DOHH2 (cell line): ENCODE measurements around the gene CCDC83.

Experiments used
- EZH2phosphoT487 ChIP-seq: fragments of 200-600 bp; sonication (generic); IDR thresholded peaks from 2 replicates; pipeline ENCODE4 v1.6.1; 2017; ENCODE audit warnings: borderline replicate concordance, mild to moderate bottlenecking, antibody characterized with exemption, low read length, moderate library complexity, mixed read lengths
- TF ChIP-seq, protein P1 (sequence below): fragments of 200-600 bp; sonication (generic); IDR thresholded peaks from one replicate; pipeline ENCODE4 v1.5.1; 2014; ENCODE audit warnings: antibody characterized with exemption, mild to moderate bottlenecking, low read depth, low read length; ENCODE audit not compliant: poor library complexity, severe bottlenecking

DNA sequence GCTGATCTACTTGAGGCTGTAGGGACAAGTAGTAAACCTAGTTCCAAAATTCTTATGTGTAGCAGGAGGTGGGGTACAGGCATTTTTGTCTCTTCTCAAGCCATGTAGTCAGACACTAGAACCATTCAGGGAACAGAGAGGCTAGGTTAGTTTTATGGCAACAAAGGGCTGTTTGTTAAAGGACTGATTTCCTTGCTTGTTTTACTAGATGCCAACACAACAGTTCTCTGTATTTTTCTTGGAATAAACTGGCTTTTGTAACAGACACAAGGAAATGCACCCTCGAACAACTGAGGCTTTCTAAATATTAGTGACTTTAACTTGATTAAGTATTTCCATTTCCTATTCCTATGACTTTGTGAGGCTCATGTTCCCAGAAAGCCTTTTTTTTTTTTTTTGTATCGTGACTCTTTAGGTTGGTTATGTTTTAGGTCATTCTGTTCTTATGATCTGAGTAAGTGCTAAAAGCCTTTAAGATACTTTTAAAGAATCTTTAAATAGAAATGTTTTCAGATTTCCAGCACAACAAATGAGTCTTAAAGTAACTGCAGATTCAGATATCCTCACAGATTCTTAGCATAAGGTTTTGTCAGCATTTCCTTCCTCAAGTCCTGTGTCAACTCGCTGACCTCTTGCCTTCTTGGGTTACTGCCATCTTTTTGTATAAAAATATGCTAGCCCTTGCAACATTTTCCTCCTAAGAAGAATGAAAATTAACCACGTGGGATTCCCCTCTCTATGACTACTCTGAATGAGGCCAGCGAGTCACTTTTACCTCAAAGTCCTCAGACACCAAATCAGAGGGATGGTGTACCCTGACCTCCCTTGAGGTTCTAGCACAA is 92.5 kb downstream of the CCDC83 start:
- TF ChIP-seq, protein P1, sequence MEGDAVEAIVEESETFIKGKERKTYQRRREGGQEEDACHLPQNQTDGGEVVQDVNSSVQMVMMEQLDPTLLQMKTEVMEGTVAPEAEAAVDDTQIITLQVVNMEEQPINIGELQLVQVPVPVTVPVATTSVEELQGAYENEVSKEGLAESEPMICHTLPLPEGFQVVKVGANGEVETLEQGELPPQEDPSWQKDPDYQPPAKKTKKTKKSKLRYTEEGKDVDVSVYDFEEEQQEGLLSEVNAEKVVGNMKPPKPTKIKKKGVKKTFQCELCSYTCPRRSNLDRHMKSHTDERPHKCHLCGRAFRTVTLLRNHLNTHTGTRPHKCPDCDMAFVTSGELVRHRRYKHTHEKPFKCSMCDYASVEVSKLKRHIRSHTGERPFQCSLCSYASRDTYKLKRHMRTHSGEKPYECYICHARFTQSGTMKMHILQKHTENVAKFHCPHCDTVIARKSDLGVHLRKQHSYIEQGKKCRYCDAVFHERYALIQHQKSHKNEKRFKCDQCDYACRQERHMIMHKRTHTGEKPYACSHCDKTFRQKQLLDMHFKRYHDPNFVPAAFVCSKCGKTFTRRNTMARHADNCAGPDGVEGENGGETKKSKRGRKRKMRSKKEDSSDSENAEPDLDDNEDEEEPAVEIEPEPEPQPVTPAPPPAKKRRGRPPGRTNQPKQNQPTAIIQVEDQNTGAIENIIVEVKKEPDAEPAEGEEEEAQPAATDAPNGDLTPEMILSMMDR = no peak
- no peak for TF ChIP-seq EZH2phosphoT487
